8988T (cell line): ENCODE data around the gene DOCK7.
"Not testable (repeated sequence)": the region's sequence is repeated elsewhere in the genome, so short reads cannot be mapped to it uniquely, and the experiment has no call there.

Source experiments
- DNase-seq: peaks from one replicate; pipeline ENCODE4 v3.0.0; 2011

DOCK7 gene

GRCh38 chr1:62689524-62689923 lies 1.3 kb upstream of the DOCK7 start:
- DNase-seq = no peak

- no peak for DNase-seq
Observed at GRCh38 chr1:62688687-62689085, 500 bp upstream of the DOCK7 start.

DNA sequence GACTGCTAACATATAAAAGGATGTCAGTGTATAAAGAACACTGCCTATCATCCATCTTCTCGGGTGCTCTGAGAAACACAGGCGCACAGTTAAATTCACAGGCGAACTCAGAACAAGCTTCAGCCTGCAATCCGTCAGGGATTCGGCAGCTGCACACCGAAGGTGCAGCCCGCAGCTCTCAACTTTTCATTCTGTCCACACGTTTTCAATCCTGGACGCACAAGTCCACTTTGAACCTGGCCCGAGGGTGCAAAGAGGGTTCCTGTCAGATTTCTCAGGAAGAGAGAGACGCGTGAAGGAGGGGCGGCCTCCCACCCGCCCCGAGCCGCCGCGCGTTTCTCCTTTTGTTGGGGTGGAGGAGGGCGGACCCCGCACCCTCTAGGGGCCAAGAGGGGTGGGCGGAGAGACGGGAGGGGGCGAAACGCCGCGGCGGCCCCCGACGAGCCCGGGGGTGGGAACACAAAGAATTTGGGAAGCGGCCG lies 724 bp downstream of the DOCK7 start:
- no peak for DNase-seq

- no peak for DNase-seq
Observed at GRCh38 chr1:62686822-62687221, 1.4 kb downstream of the DOCK7 start.

DNA sequence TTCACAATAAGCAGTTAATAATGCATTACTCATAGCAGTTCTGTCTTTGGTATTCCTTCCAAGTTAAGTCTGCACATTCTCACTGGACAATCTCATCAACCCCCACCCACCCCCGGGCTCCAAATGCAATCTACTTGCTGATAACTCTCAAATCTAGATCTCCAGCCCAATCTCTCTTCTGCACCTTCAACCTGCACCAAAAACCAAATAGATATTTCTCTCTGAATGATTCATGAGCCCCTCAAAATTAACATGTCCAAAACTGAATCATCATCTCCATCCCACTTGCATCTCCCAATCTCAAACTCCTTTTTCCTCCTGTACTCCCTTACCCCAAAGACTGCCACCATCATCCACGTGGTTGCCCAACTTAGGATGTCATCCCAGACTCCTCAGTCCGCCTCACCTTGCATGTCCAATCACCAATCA lies 2.7 kb downstream of the DOCK7 start:
- no peak for DNase-seq

DNA sequence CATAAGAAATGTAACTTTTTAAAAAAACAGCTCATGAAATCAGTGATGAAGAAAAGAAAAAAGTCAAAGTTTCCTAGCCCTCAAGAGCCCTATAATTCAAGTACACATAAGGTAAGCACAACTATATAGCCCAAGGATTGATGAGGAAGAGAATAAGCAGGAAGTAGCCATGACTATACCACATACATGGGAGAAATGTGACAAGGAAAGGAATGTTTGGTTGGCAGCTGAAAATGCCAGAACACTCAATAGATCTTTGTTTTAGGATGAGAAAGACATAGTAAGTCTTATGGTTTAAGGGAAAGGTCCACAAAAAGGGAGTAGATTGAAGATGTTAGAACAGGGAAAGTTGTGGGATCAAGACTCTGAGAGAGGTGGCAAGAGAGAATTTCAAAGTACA lies 5.7 kb downstream of the DOCK7 start:
- no peak for DNase-seq

- DNase-seq = not testable (repeated sequence)
Observed at GRCh38 chr1:62680992-62681391, 7.2 kb downstream of the DOCK7 start.

DNA sequence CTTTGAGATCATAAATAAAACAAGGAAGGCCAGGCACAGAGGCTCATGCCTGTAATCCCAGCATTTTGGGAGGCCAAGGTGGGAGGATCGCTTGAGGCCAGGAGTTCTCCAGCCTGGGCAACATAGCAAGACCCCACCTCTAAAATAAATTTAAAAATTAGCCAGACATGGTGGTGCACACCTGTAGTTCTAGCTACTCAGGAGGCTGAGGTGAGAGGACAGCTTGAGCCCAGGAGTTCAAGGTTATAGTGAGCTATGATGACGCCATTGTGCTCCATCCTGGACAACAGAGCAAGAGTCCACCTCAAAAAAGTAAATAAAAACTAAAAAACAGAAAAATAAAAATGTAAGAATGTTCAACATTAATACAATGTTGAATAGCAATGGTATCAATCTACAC lies 10.4 kb downstream of the DOCK7 start:
- not testable (repeated sequence) for DNase-seq

GRCh38 chr1:62676611-62677356 lies 11.4 kb downstream of the DOCK7 start:
- no peak for DNase-seq

- no peak for DNase-seq
Observed at GRCh38 chr1:62673629-62674028, 14.6 kb downstream of the DOCK7 start.

- DNase-seq = no peak
Observed at GRCh38 chr1:62672029-62672428, 16.2 kb downstream of the DOCK7 start.

- no peak for DNase-seq
Observed at GRCh38 chr1:62654744-62655143, 33.4 kb downstream of the DOCK7 start.

- DNase-seq = no peak
Observed at GRCh38 chr1:62652387-62652786, 35.8 kb downstream of the DOCK7 start.

DNA sequence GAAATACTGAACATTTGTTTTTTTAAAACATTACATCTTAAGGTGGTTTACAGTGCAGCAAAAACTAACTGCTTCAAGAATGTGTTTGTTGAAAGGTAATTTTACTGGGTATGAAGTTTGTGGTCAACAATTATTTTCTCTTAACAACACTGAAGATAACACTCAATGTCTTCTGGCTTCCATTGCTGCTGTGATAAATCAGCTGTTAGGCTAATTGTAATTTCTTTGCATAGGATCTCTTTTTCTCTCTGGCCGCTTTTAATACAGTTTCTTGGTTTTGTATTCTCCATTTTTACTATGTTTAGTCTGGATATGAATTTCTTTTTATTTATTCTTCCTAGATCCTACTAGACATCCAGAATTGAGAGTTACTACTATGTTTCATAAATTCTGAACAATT lies 44.9 kb downstream of the DOCK7 start:
- no peak for DNase-seq

DNA sequence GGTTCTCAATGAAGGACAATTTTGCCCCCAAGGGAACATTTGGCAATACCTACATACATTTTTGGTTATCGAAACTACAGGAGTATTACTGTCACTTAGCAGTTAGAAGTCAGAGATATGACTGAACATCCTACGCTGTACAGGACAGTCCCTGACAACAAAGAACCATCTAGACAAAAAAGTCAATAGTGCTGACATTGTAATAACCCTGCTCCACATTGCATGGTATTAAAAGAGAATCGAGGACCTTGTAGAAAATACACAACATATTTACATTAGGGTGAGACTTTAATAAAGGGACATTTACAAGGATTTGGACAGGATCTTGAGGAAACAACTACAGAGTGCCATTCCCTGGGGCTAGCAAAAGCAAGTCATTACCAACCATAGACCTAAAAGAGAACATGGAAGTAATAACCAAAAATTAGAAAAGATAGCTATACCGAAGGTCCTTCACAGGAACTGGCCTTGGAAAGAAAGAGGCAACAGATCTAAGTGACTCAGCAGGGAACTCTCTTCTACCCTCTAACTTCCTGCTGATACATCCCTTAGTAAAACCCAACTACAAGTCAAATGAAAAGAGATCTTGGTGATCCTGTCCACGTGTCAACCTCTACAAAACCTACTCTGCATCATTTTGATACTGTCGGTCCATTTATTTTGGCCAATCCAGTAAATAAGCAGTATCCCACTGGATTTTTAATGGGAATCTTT lies 50.6 kb downstream of the DOCK7 start:
- DNase-seq = no peak

DNA sequence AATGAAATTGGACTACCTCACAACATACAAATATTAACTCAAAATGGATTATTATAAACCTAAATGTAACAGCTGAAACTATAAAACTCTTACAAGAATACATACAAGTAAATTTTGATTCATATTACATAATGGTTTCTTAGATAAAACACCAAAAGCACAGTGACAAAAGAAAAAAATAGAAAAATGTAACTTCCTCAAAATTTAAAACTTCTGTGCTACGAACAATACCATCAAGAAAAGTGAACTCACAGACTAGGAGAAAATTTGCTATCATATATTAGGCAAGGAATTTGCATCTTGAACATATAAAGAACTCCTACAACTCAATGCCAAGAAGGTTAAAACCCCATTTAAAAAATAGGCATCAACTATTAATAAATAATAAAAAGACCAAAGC lies 59.7 kb downstream of the DOCK7 start:
- DNase-seq = no peak

GRCh38 chr1:62625415-62625814 lies 62.8 kb downstream of the DOCK7 start:
- no peak for DNase-seq

DNA sequence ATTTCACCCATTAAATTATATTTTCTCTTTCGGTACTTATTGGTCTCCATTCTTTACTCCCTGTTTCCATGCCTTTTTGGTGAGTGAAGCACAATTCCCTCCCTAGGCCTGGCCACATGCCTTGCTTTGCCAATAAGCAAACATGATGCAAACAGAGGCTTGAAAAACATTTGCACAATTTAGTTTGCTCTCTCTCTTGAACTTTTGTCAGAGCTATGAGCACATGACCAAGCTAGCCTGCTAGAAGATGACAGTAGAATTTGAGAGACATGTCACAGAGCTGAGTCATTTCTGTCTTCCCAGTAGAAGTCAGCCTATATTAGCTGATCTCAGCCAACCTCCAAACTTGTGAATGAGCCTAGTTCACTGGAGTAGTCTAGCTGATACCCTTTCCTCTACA lies 66.3 kb downstream of the DOCK7 start:
- no peak for DNase-seq

DNA sequence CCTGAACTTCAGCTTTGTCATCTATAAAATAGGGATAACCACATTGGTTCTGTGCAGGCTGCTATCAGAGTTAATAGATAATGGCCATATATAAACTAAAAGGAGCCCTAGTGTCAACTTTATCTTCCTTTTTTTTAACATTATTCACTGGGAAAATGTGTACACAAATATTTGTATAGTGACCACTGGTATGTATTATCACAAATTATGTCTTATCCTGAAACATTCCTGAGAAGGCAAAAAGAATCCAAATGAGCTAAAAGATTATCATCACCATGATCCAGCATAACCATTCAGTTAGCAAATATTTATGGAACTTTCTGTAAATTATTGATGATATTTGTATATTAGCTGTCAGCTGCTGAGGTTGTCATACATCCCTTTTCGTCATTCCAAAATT lies 74.3 kb downstream of the DOCK7 start:
- no peak for DNase-seq

GRCh38 chr1:62613325-62613727 lies 74.9 kb downstream of the DOCK7 start:
- no peak for DNase-seq

DNA sequence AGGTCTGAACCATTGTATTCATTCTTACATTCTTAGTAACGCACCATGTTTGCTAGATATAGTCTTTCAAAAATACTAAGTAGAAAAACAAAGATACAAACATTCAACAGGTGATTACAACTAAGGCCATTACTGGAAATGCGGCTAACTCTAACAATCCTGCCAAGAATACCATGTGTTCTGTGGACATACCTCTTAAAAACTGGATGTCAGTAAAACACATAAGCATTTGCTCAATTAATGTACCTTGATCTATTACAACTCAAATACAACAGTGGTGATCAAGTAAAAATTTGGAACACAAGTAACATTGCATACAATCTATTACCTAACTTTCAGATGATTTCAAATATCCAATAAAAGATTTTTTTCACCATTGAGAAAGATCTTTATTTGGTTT lies 75.4 kb downstream of the DOCK7 start:
- no peak for DNase-seq

DNA sequence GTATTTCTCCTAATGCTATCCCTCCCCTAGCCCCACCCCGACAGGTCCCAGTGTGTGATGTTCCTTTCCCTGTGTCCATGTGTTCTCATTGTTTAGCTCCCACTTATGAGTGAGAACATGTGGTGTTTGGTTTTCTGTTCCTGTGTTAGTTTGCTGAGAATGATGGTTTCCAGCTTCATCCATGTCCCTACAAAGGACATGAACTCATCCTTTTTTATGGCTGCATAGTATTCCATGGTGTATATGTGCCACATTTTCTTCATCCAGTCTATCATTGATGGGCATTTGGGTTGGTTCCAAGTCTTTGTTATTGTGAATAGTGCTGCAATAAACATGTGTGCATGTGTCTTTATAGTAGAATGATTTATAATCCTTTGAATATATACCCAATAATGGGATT lies 77.6 kb downstream of the DOCK7 start:
- DNase-seq = not testable (repeated sequence)

GRCh38 chr1:62608905-62609304 lies 79.3 kb downstream of the DOCK7 start:
- no peak for DNase-seq

DNA sequence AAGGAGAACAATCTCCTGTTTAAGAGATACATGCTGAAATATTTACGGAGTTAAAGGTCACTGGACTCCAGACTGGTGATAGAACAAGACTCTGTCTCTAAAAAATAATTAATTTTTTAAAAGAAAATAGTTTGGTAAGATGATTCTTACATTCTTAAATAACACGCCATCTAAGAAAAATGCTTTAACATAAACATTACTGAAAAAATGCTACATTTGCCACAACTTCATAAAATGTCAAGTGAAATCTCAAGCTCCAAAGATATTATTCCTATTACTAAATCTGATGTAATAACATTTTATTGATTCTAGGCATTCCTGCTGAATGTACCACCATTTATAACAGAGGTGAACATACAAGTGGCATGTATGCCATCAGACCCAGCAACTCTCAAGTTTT lies 86.7 kb downstream of the DOCK7 start:
- no peak for DNase-seq

- DNase-seq = no peak
Observed at GRCh38 chr1:62599044-62599443, 89.1 kb downstream of the DOCK7 start.
